Stimulated activated naive B cell treated with anti-CD40 and anti-IgM and Interleukin-4, amounts not matched to agents 10 μg/mL and 1 μg/mL and 100 μg/mL, for 72 hours (primary cell): ENCODE results near the gene LINGO3.
"Not testable (repeated sequence)": the region's sequence is repeated elsewhere in the genome, so short reads cannot be mapped to it uniquely, and the experiment has no call there.

Experiments used
- ATAC-seq, 2 donors: fragments of 150-1000 bp; cut with Tn5 transposase; replicated peaks; 2 replicates each; pipeline ENCODE4 v1.10.0; 2021; ENCODE audit warnings: moderate library complexity in 1 of 2
- DNase-seq: peaks from one replicate; pipeline ENCODE4 v3.0.0; 2021
- H3K27ac Mint-ChIP-seq: one replicate; pipeline ENCODE4 v1.8.0; 2022; ENCODE audit warnings: mild to moderate bottlenecking, mixed read lengths
- H3K27me3 Mint-ChIP-seq, 2 donors: one replicate each; pipeline ENCODE4 v1.8.0; 2022; ENCODE audit warnings: mixed read lengths in 2 of 2
- H3K36me3 Mint-ChIP-seq, 2 donors: one replicate each; pipeline ENCODE4 v1.8.0; 2022; ENCODE audit warnings: mixed read lengths in 2 of 2, mild to moderate bottlenecking in 1 of 2
- H3K4me1 Mint-ChIP-seq, 2 donors: one replicate each; pipeline ENCODE4 v1.8.0; 2022; ENCODE audit warnings: mixed read lengths in 2 of 2, mild to moderate bottlenecking in 1 of 2
- H3K4me3 Mint-ChIP-seq, 2 donors: one replicate each; pipeline ENCODE4 v1.8.0; 2022; ENCODE audit warnings: mild to moderate bottlenecking in 2 of 2, mixed read lengths in 2 of 2, moderate library complexity in 1 of 2
- H3K9me3 Mint-ChIP-seq, 2 donors: one replicate each; pipeline ENCODE4 v1.8.0; 2022; ENCODE audit warnings: mixed read lengths in 2 of 2, mild to moderate bottlenecking in 1 of 2

The LINGO3 gene

DNA sequence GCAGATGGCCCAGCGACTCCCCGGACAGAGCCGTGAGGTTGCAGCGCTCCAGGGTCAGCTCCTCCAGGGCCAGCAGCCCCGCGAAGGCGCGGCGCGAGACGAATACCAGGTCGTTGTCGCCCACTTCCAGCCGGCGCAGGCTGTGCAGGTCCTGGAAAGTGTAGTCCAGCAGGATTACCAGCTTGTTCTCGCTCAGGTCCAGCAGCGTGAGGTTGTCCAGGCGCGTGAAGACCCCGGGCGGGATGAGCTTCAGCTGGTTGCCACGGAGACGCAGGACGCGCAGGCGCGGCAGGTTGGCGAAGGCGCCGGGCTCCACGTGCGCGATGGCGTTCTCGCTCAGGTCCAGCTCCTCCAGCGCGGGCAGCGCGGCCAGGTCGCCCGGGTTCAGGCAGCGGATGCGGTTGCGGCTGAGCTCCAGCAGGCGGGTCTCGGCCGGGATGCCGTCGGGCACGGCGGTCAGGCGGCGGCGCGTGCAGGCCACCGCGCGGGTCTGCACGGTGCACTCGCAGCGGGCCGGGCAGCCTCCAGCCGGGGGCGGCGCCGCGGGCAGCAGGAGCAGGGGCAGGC is 16.7 kb downstream of the LINGO3 start:
- Mint-ChIP-seq H3K4me3 (peak overlapping the region; percentile 82 to 87), H3K27me3 (no peaks in the 10 kb centered on the region), H3K4me1 (peaks cover 50 to 81% of the 10 kb centered on the region in 2 donors), H3K36me3 (peaks cover 21 to 22% of the 10 kb centered on the region in 2 donors), H3K27ac (no peak overlapping the region), H3K9me3 (no peaks in the 10 kb centered on the region)
- DNase-seq (no peak), ATAC-seq (no peak)

DNA sequence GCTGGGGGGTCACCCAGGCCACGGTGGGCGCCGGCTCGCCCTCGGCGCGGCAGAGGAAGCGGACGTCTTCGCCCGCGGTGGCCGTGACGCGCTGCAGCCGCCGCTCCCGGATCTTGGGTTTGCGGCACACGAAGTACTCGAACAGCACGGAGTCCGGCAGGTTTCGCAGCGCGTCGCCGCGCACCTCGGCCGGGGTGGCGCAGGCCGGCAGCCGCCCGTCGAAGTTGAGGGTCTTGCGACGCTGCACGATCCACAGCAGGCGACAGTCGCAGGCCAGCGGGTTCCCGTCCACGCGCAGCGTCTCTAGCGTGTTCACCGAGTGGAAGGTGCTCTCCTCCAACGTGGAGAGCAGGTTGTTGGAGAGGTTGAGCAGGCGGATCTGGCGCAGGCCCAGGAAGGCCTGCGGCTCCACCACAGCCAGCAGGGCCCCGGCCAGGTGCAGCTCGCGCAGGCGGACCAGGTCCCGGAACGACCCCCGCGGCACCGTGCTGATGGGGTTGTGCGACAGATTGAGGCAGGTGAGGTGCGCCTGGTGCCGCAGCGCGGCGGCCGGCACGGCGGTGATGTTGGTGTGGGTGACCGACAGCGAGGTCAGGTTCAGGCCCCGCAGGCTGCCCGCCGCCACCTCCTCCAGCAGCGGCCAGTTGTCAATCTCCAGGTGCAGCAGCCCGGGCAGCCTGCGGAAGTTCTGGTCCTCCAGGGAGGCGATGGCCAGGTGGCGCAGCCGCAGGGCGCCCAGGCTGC is 17.3 kb downstream of the LINGO3 start:
- DNase-seq: no peak
- ATAC-seq: peak; percentile 23 to 30
- peaks cover 48 to 81% of the 10 kb centered on the region in 2 donors for H3K4me1 Mint-ChIP-seq
- peaks cover 21 to 22% of the 10 kb centered on the region in 2 donors for H3K36me3 Mint-ChIP-seq
- peak overlapping the region; percentile 75 for H3K27ac Mint-ChIP-seq
- peak overlapping the region; percentile 82 to 87 for H3K4me3 Mint-ChIP-seq
- no peaks in the 10 kb centered on the region for H3K27me3 Mint-ChIP-seq
- no peaks in the 10 kb centered on the region for H3K9me3 Mint-ChIP-seq

GRCh38 chr19:2289714-2290435 is 18.1 kb downstream of the LINGO3 start:
- Mint-ChIP-seq H3K27me3 (no peaks in the 10 kb centered on the region), H3K36me3 (peaks cover 18 to 21% of the 10 kb centered on the region in 2 donors), H3K4me3 (peak overlapping the region; percentile 84 to 87), H3K4me1 (peaks cover 48 to 78% of the 10 kb centered on the region in 2 donors), H3K9me3 (no peaks in the 10 kb centered on the region), H3K27ac (peak overlapping the region; percentile 97)
- ATAC-seq (peak; percentile 70 to 76), DNase-seq (peak; percentile 79)

- ATAC-seq: peak; percentile 41 to 42
- no peaks in the 10 kb centered on the region for H3K27me3 Mint-ChIP-seq
- peak overlapping the region; percentile 97 for H3K27ac Mint-ChIP-seq
- H3K36me3 Mint-ChIP-seq: peaks cover 14 to 18% of the 10 kb centered on the region in 2 donors
- peak overlapping the region; percentile 84 to 87 for H3K4me3 Mint-ChIP-seq
- peaks cover 44 to 70% of the 10 kb centered on the region in 2 donors for H3K4me1 Mint-ChIP-seq
- H3K9me3 Mint-ChIP-seq: no peaks in the 10 kb centered on the region
- DNase-seq: no peak
These were observed 18.9 kb downstream of the LINGO3 start for GRCh38 chr19:2288818-2289713.

DNA sequence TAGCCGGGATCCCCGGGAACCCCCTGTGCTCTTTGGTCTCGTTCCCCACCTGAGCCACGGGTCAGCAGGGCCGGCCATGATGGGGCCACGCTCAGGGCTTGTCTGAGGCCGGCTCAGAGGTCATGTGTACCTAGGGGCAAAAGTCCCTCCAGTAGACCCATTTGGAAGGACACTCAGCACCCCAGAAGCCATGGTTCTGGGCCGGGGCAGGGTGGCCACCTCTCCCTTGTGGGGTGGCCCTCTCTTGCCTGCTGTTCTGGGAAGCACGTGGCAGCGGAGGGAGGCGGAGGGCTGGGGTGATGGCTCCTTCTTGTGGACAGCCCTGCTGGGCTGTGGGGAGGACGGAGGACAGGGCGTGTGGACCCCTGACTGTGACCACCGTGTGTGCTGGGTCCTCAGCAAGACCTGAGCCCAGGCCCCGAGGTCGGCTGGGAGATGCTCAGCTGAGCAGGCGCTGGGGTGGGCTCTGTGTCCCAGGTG is 19.6 kb downstream of the LINGO3 start:
- no peaks in the 10 kb centered on the region for H3K27me3 Mint-ChIP-seq
- H3K9me3 Mint-ChIP-seq: no peaks in the 10 kb centered on the region
- H3K27ac Mint-ChIP-seq: peak overlapping the region; percentile 97

DNA sequence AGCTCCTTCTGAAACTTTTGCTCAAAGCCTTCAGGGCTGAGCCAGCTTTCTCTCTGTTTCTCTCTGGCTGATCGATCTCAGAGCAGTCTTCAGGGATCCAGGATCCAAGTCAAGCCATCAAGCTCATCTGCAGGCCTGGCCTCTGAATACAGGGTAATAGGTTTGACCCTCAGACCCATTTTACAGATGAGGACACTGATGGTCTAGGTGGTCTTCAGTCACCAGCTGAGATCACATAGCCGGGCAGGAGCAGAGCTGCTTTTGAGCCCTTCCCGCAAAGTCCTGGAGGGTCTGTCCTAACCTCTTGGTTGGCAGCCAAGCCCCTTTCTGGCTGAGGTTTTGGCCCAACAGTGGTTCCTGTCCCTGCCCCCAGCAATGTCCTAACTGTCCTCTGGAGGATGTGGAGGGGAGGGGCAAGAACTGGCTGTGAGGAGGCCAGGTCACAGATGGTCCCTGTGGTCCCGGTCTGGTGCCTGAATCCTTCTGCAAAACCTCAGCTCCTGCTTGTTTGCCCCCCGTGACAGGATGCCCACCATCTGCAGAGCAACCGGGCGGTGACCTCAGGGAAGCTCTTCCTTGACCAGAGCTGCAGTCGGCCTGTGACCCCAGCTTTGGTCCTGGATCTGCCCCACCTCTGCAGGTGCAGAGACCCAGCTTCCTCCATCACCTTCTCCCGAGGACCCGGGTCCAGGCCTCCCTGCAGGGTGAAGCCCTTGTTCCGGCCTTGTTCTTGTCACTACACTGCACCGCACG is 20.2 kb downstream of the LINGO3 start:
- H3K27me3 Mint-ChIP-seq: no peaks in the 10 kb centered on the region
- H3K36me3 Mint-ChIP-seq: peaks cover 7 to 11% of the 10 kb centered on the region in 2 donors
- peak overlapping the region; percentile 97 for H3K27ac Mint-ChIP-seq
- DNase-seq (no peak), ATAC-seq (no peak)
- H3K4me1 Mint-ChIP-seq: peaks cover 37 to 61% of the 10 kb centered on the region in 2 donors
- H3K4me3 Mint-ChIP-seq: peak overlapping the region; percentile 34 to 84
- no peaks in the 10 kb centered on the region for H3K9me3 Mint-ChIP-seq

More for the DNA sequence above, 19.6 kb downstream of the LINGO3 start:
- H3K36me3 Mint-ChIP-seq: peaks cover 10 to 15% of the 10 kb centered on the region in 2 donors
- peaks cover 40 to 63% of the 10 kb centered on the region in 2 donors for H3K4me1 Mint-ChIP-seq
- DNase-seq: no peak
- H3K4me3 Mint-ChIP-seq: peak overlapping the region; percentile 84 to 87
- no peak for ATAC-seq

DNA sequence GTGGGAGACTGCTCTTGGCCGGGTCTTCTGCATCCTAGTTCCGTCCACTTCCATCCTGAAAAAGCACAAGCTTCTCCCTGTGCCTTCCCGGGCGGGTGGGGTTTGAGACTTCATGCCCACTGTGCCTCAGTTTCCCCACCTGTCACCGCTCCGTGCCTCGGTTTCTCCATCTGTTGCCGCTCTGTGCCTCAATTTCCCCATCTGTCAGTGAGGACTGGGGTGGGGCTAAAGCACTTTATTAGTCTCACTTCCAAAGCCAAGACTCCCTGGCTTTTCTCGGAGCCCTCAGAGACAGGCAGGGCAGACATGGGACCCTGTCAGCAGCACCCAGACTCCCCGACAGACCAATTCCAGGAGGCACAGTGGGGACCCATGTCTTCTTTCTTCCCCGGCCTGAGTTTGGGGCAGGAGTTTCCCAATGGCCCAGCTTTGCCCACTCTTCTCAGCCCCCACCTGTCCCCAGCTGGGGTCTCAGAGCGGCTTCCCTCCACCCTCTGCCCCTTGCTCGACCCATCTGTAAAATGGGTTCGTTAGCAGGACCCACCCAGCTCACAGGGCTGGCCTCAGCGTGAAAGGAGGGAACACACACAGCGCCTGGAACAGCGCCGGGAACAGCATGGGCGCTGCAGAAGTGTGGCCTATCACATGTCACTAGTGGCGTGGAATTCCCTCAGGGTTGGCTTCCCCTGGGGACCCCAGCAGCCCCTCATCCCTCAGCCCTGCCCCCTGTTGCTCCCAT is 21.4 kb downstream of the LINGO3 start:
- H3K27ac Mint-ChIP-seq: no peak overlapping the region
- H3K4me3 Mint-ChIP-seq: peak overlapping the region in 1 of 2 donors; percentile 29
- H3K4me1 Mint-ChIP-seq: peaks cover 42 to 64% of the 10 kb centered on the region in 2 donors
- DNase-seq (no peak), ATAC-seq (no peak)
- H3K9me3 Mint-ChIP-seq: no peaks in the 10 kb centered on the region
- H3K36me3 Mint-ChIP-seq: peaks cover 0 to 6% of the 10 kb centered on the region in 2 donors
- H3K27me3 Mint-ChIP-seq: no peaks in the 10 kb centered on the region

- no peak for ATAC-seq
- Mint-ChIP-seq H3K9me3 (no peaks in the 10 kb centered on the region), H3K27ac (no peak overlapping the region), H3K4me3 (no peak overlapping the region), H3K36me3 (peaks cover 0 to 4% of the 10 kb centered on the region in 2 donors), H3K4me1 (peaks cover 32 to 49% of the 10 kb centered on the region in 2 donors), H3K27me3 (no peaks in the 10 kb centered on the region)
- no peak for DNase-seq
These were observed 24.0 kb downstream of the LINGO3 start for GRCh38 chr19:2283835-2284507.

DNA sequence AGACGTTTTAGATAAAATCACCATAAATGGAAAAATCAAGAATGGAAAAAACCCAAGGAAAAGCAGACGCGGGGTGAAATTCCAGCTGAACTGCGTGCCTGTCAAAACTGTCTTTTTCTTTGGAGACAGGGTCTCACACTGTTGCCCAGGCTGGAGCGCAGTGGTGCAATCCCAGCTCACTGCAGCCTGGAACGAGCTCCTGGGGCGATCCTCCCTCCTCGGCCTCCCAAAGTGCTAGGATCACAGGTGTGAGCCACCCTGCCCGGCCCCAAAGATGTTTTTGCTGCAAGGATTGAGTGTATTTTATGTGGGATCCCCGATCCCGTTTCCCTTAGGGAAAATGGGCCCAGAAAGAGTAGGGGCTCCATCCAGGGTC is 25.1 kb downstream of the LINGO3 start:
- no peak for DNase-seq
- Mint-ChIP-seq H3K4me3 (peak overlapping the region; percentile 80 to 82), H3K27me3 (no peaks in the 10 kb centered on the region), H3K36me3 (no peaks in the 10 kb centered on the region), H3K9me3 (no peaks in the 10 kb centered on the region), H3K4me1 (peaks cover 22 to 38% of the 10 kb centered on the region in 2 donors), H3K27ac (peak overlapping the region; percentile 47)
- ATAC-seq: no peak

DNA sequence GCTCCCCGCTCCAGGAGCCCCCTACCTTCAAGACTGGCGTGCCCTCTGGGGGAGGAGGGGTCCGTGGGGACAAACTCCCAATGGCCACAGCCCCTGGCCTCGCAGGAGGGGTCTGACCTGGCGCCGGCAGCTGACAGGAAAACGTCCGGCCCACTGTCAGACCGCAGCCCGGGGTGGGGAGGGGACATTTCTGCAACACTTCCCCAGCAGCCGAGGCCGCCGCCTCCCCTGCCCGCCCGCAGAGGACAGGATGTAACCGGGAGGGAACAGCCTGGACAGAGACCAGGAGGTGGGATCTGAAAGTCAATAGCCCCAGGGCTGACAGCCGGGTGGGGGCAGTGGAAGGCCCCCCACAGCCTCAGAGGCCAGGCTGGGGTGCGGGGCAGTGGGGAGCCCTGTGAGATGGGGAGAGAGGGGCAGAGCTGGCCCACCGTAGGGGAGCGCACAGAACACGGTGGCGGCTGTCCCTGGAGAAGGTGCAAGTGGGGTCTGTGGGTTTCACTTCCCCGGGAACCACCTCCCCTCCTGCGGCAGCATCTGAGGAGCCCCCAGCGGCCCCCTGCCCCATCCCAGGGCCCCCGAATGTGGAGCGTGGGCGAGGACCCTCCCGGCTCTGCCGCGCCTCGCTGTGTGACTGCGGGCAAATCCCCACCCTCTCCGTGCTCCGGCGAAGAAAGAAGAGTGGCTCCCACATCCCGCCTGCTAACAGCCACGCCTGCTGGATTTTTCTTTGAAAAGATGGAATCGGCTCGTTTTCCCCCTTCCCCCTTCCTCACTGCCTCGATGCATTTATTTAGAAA is 25.7 kb downstream of the LINGO3 start, which contains the start of gene PEAK3:
Gene PEAK3, minus strand, starts transcription at position 114 of the 800 bp plus-strand sequence. CDS start 1,244 bp downstream, outside the sequence.
- Mint-ChIP-seq H3K4me3 (peak within 1 kb of the TSS; percentile 80 to 82), H3K27me3 (no peaks in the 10 kb centered on the region), H3K36me3 (peaks cover 0 to 3% of the 10 kb centered on the region in 2 donors), H3K27ac (peak within 1 kb of the TSS; percentile 76), H3K4me1 (peaks cover 19 to 36% of the 10 kb centered on the region in 2 donors), H3K9me3 (no peaks in the 10 kb centered on the region)
- no peak for DNase-seq
- peak; percentile 71 for ATAC-seq

GRCh38 chr19:2281265-2282061 is 26.5 kb downstream of the LINGO3 start:
- H3K36me3 Mint-ChIP-seq, DNase-seq, H3K27me3 Mint-ChIP-seq, H3K9me3 Mint-ChIP-seq: not testable (repeated sequence)
- peak; percentile 14 to 24 for ATAC-seq
- Mint-ChIP-seq H3K4me1 (peaks cover 19 to 34% of the 10 kb centered on the region in 2 donors), H3K27ac (peak overlapping the region; percentile 76), H3K4me3 (peak overlapping the region; percentile 80 to 82)
